NCI-H2196 treated with DMSO at 0.1 percent for 48 hours (cell line): ENCODE measurements around the gene ERAP2.
"Not testable (repeated sequence)": the region's sequence is repeated elsewhere in the genome, so short reads cannot be mapped to it uniquely, and the experiment has no call there.

ENCODE experiments used
- DNase-seq: peaks from one replicate; lab custom pipeline; 2025; ENCODE audit not compliant: unreplicated experiment; lab: John Stamatoyannopoulos, UW

ERAP2 gene

DNA sequence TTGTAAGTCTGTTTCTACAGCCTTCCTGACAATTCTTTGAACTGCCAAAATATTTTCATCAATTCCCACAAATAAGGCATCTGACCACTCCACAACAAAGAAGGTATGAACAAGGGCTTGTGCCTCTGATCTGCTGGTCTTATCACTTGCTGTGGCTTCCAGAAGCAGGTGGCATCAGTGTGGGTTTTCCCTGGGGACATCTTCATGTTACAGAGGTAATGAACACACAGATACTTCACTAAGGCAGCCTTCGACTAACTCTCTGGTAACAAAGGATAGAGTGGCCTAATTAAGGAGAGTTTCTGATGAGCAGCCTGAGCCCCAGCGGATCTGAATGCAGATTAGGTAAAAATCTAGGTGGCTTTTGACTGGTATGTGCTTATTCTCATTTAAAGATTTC, 15.2 kb upstream of the ERAP2 start:
- no peak for DNase-seq

DNA sequence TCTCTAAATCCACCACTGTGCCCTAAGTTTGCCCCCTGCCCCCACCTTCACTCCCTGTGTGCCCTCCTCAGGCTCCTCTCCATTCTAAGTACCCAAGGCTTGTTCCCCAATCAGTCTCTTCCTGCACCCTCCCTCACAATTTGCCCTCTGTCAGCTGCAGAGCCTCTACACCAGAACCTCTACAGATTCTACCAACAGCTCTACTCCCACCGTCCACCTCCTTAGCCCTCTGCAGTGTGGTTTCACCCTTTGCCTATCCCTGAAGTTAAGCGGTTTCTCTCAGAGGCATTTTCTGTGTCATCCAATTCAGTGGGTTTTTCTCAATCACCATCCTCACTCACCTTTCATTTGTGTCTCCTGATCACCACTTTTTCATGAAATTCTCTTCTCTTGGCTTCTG, 13.2 kb upstream of the ERAP2 start:
- DNase-seq: no peak

DNA sequence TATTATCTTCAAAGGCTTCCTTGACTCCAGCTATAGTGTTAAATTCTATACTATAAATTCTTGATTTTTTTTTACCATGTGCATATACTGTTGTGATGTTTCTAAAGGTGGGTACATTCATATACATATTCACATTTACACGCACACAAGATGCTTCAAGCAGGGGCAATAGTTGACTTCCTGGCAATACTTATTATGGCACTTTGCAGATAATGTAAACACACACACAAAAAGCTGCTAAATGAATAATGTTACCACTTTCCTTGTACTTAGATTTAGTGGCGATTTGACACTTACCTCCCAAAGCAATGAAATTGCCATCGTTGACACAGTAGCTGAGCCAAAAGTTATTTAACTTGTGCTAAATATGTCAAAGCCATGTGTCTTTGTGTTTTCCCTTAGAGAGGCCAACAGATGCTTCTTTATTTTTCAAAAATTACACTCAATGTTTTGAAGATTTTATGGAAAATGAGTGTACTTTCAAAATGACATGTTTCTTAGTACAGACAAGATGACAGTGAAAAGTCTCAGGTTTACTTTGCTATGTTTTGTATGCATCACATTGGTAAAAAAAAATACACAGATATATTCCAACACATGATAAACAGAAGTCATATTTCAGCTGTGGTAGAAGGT, 12.2 kb upstream of the ERAP2 start:
- no peak for DNase-seq

DNA sequence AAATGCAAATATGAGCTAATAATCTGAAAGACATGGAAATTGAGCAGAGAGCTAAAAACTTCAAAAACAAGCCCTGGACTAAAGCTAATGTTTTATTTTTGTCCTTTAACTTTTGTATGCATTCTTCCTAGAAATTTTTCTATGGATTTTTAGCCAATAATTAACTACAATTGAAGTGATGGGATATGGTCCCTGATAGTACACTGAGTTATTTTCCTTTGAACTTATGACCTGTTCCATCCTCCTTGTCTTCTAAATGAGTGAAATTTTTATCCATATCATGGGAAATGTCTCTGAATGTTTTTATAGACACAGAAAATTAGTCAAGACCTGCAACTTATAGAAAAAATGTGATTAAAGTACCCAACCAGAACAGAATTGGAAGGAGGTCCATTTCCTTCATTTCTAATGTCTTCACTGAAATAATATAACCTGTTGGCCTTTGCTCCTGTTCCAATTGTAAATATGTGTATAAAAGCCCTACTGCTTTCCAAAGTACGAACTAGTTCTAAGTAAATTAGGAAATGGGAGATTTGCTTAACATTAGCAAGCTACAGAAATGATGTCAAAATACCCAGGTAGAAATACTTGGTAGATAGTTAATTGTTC, 11.3 kb upstream of the ERAP2 start:
- DNase-seq: no peak

DNA sequence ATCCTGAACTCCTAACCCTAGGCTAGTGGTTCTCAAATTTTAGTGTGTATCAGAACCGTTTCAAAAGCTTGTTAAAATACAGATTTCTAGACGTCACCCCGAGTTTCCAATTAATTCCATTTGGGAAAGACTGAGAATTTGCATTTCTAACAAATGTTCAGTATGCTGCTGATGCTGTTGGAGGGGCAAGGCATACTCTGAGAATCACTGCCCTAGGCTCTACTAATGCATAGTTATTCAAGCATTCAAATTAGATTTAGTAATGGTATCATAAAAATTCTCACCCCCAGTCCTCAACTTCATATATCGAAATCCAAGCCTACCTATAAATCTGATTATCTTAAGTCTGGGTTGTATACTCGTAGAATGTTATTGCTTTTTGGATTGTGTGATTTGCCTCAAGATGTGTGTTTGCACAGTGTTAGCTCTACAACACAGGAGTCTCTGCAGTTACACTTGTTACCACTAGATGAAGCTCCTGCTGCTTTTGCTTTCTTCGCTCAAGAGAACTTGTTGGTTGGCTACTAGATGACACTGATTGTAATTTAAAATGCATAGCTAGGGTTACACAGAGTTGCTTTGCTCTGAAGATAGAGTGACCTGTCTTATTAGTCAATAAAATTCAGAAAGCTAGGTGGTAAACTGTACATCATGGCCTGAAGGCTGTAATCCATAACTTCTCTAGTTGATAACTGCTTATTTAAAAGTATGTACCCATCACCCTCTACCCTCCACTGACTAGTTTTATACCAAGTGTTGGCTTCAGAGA, 7.5 kb upstream of the ERAP2 start:
- DNase-seq: peak; percentile 4

GRCh38 chr5:96869372-96869641, 7.0 kb upstream of the ERAP2 start:
- no peak for DNase-seq

- no peak for DNase-seq
Measured at GRCh38 chr5:96870094-96871026, 5.9 kb upstream of the ERAP2 start.

- DNase-seq: no peak
Measured at GRCh38 chr5:96871027-96871399, 5.3 kb upstream of the ERAP2 start.

DNA sequence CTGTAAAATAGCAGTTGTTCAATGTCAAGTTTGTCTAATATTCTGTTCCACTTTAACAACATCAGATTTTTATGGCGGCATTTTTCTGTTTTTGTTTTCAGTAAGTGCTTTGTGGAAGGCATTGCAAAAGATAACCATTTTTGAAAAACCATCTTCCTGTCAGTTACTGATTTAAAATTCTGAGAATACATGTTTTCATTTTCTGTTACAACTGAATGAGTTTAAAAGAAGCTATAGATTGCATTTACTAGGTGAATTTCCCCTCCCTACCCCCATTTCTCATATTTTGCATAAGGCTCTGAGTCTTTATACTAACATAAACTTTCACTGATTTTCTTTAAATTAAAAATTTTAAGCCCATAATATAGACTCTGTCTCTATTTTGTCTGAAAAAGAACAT, 4.6 kb upstream of the ERAP2 start:
- no peak for DNase-seq

- no peak for DNase-seq
Measured at GRCh38 chr5:96873449-96873848, 2.9 kb upstream of the ERAP2 start.

DNA sequence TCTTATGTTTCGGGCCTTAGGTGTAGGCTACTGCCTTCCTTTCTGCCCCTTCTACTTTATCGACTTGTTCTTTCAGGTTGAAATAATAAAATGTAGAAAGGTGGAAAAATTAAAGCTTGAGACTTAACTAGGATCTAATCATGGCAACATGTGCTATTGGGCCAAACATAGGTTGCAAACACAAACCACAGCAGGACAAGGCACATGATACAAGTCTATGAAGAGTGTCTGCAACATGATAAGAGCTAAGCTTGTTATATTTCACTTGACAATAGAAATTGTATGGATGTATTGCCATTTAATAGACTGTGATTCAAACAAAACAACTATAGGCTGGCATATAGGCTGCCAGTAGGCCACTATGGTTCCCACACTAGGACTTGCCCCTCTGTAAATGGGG, 1.7 kb upstream of the ERAP2 start:
- no peak for DNase-seq

- DNase-seq: no peak
Measured at GRCh38 chr5:96875791-96876291, 459 bp upstream of the ERAP2 start.

DNA sequence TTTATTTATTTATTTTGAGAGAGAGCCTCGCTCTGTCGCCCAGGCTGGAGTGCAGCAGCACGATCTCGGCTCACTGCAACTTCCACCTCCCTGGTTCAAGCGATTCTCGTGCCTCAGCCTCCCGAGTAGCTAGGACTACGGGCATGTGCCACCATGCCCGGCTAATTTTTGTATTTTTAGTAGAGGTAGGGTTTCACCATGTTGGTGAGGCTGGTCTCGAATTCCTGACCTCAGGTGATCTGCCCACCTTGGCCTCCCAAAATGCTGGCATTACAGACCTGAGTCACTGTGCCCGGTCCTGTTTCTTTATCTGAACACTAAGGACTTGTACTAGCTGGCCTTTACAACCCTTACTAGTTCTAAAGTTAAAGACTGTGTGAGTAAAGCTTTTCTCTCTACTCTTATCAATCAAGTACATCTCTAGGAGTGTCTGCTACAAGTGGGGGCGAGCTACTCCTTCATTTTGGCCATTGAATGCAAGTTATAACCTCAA, 723 bp downstream of the ERAP2 start:
- DNase-seq: not testable (repeated sequence)

DNA sequence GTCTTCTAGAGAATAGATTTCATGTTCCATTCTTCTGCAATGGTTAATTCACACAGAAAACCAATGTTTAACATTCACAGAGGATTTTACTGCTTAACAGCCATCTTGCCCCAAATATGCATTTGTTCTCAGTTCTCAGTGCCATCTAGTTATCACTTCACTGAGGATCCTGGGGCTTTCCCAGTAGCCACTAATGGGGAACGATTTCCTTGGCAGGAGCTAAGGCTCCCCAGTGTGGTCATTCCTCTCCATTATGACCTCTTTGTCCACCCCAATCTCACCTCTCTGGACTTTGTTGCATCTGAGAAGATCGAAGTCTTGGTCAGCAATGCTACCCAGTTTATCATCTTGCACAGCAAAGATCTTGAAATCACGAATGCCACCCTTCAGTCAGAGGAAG, 3.4 kb downstream of the ERAP2 start:
- no peak for DNase-seq

GRCh38 chr5:96880444-96881164, 4.3 kb downstream of the ERAP2 start:
- no peak for DNase-seq

GRCh38 chr5:96881511-96882115, 5.3 kb downstream of the ERAP2 start:
- no peak for DNase-seq

DNA sequence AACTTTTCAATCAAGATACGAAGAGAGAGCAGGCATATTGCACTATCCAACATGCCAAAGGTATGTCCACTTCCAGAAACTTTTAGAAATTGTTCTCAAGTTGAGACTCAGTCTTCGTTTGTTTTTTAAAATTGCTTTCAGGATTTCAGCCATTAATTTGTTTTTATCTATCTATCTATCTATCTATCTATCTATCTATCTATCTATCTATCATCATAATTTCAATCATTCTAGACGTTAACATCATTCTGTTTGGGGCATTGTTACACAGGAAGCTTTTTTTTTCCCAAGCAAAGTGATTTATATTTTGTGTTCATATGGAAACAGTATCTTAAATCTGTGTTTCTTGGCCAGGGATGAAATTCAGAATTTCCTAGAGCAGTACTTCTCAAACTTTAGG, 7.6 kb downstream of the ERAP2 start:
- DNase-seq: no peak

DNA sequence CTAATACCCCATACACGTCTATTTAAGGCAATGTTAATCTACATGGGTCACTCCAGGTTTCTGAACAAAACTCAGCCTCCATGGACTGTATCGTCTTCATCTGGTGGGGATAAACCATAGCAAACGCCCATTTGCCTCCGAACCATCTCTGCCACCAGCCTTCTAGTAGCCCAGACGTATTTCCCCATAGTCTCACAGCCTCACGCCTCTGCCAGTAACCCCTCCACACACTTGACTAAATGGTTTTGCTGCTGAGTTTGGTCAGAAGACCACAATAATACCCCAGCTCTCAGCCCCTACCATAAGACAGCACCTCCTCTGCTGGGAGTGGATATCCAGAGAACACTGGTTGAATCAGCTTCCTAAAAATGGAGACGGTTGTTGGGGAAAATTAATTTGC, 8.7 kb downstream of the ERAP2 start:
- no peak for DNase-seq

- no peak for DNase-seq
Measured at GRCh38 chr5:96885518-96886338, 9.4 kb downstream of the ERAP2 start.
